H9 (cell line): ENCODE results near the gene AGAP3. TPM values are rescaled to one million over a fixed set of nuclear protein-coding genes. Genes with fewer than 3 reads are reported as not detected.
A peak's percentile ranks its signal among the peaks of the same experiment; 100 is the strongest.

ENCODE experiments used
- DNase-seq: peaks from one replicate; pipeline ENCODE4 v3.0.0-alpha.2; 2017
- H2AFZ ChIP-seq: one replicate; pipeline ENCODE4 v1.6.1; 2013; ENCODE audit warnings: mild to moderate bottlenecking, low read length, control low read depth, moderate library complexity
- H2AK5ac ChIP-seq: 2 replicates; pipeline ENCODE4 v1.6.1; 2013; ENCODE audit warnings: low read length, control low read depth, mixed read lengths; ENCODE audit not compliant: insufficient read length
- H2BK120ac ChIP-seq: one replicate; pipeline ENCODE4 v1.6.1; 2013; ENCODE audit warnings: low read depth, mild to moderate bottlenecking, low read length, control low read depth, inconsistent platforms; ENCODE audit not compliant: poor library complexity, severe bottlenecking
- H2BK12ac ChIP-seq: 2 replicates; pipeline ENCODE4 v1.6.1; 2013; ENCODE audit warnings: low read length, control low read depth, mixed read lengths, low read depth; ENCODE audit not compliant: insufficient read length
- H2BK15ac ChIP-seq: 2 replicates; pipeline ENCODE4 v1.6.1; 2013; ENCODE audit warnings: low read depth, low read length, control low read depth
- H2BK20ac ChIP-seq: one replicate; pipeline ENCODE4 v1.6.1; 2013; ENCODE audit warnings: low read depth, mild to moderate bottlenecking, low read length, control low read depth, inconsistent platforms; ENCODE audit not compliant: poor library complexity, severe bottlenecking
- H2BK5ac ChIP-seq: 2 replicates; pipeline ENCODE4 v1.6.1; 2013; ENCODE audit warnings: low read length, control low read depth, mixed read lengths; ENCODE audit not compliant: insufficient read length
- H3K14ac ChIP-seq: 2 replicates; pipeline ENCODE4 v1.6.1; 2013; ENCODE audit warnings: low read length, control low read depth; ENCODE audit not compliant: insufficient read depth
- H3K18ac ChIP-seq: 2 replicates; pipeline ENCODE4 v1.6.1; 2013; ENCODE audit warnings: low read depth, mild to moderate bottlenecking, mixed read lengths, low read length, control low read depth; ENCODE audit not compliant: insufficient read length
- H3K23ac ChIP-seq: 2 replicates; pipeline ENCODE4 v1.6.1; 2013; ENCODE audit warnings: low read length, control low read depth, mixed read lengths, low read depth; ENCODE audit not compliant: insufficient read length
- H3K23me2 ChIP-seq: 2 replicates; pipeline ENCODE4 v1.6.1; 2013; ENCODE audit warnings: low read depth, mild to moderate bottlenecking, mixed read lengths, low read length, control low read depth; ENCODE audit not compliant: insufficient read length, poor library complexity, severe bottlenecking
- H3K27ac ChIP-seq: 2 replicates; pipeline ENCODE4 v1.5.1; 2013; ENCODE audit warnings: low read length, control low read depth, mixed read lengths, low read depth; ENCODE audit not compliant: insufficient read length
- H3K27me3 ChIP-seq: 2 replicates; pipeline ENCODE4 v1.6.1; 2013; ENCODE audit warnings: low read length, control low read depth, inconsistent platforms; ENCODE audit not compliant: insufficient read depth
- H3K4ac ChIP-seq: 2 replicates; pipeline ENCODE4 v1.6.1; 2013; ENCODE audit warnings: low read depth, mild to moderate bottlenecking, control low read depth, inconsistent platforms, low read length, moderate library complexity
- H3K4me1 ChIP-seq: 2 replicates; pipeline ENCODE4 v1.6.1; 2013; ENCODE audit warnings: low read length, control low read depth, inconsistent platforms; ENCODE audit not compliant: insufficient read depth
- H3K4me2 ChIP-seq: 2 replicates; pipeline ENCODE4 v1.6.1; 2013; ENCODE audit warnings: low read length, control low read depth, mixed read lengths; ENCODE audit not compliant: insufficient read length, insufficient read depth
- H3K56ac ChIP-seq: 2 replicates; pipeline ENCODE4 v1.6.1; 2013; ENCODE audit warnings: low read depth, mild to moderate bottlenecking, mixed read lengths, low read length, control low read depth; ENCODE audit not compliant: insufficient read length
- H3K79me1 ChIP-seq: 2 replicates; pipeline ENCODE4 v1.6.1; 2013; ENCODE audit warnings: low read depth, mild to moderate bottlenecking, moderate library complexity, low read length, control low read depth, inconsistent platforms; ENCODE audit not compliant: insufficient read depth, poor library complexity, severe bottlenecking
- H3K79me2 ChIP-seq: 2 replicates; pipeline ENCODE4 v1.6.1; 2013; ENCODE audit warnings: low read length, control low read depth, inconsistent platforms; ENCODE audit not compliant: insufficient read depth
- H3K9ac ChIP-seq: 2 replicates; pipeline ENCODE4 v1.6.1; 2013; ENCODE audit warnings: low read length, control low read depth, mixed read lengths; ENCODE audit not compliant: insufficient read length; ENCODE audit errors: extremely low read depth
- H3K9me3 ChIP-seq: one replicate; pipeline ENCODE4 v1.6.1; 2013; ENCODE audit warnings: low read depth, low read length, inconsistent platforms; ENCODE audit not compliant: control insufficient read depth
- H3T11ph ChIP-seq: one replicate; pipeline ENCODE4 v1.6.1; 2013; ENCODE audit warnings: mild to moderate bottlenecking, low read length, control low read depth, inconsistent platforms
- H4K20me1 ChIP-seq: one replicate; pipeline ENCODE4 v1.6.1; 2013; ENCODE audit not compliant: control insufficient read depth, insufficient read length, insufficient read depth
- H4K5ac ChIP-seq: 2 replicates; pipeline ENCODE4 v1.6.1; 2013; ENCODE audit warnings: low read depth, mild to moderate bottlenecking, mixed read lengths, low read length, control low read depth; ENCODE audit not compliant: insufficient read length
- H4K8ac ChIP-seq: replicated peaks from 2 replicates; pipeline ENCODE4 v1.6.1; 2013; ENCODE audit warnings: low read length, control low read depth, mixed read lengths, low read depth; ENCODE audit not compliant: insufficient read length
- H4K91ac ChIP-seq: 2 replicates; pipeline ENCODE4 v1.6.1; 2013; ENCODE audit warnings: low read depth, mild to moderate bottlenecking, moderate library complexity, mixed read lengths, low read length, control low read depth; ENCODE audit not compliant: insufficient read length
- H3K27ac Mint-ChIP-seq, 3 experiments: 2 replicates in 2 of 3; 3 replicates in 1 of 3; pipeline ENCODE4 v1.8.0; 2020 to 2021; ENCODE audit warnings: mixed read lengths in 3 of 3, mild to moderate bottlenecking in 1 of 3, moderate library complexity in 1 of 3
- H3K27me3 Mint-ChIP-seq: 2 replicates; pipeline ENCODE4 v1.8.0; 2021; ENCODE audit warnings: low read depth, mild to moderate bottlenecking, moderate library complexity, mixed read lengths
- H3K36me3 Mint-ChIP-seq, 3 experiments: 2 replicates in 2 of 3; 3 replicates in 1 of 3; pipeline ENCODE4 v1.8.0; 2020 to 2021; ENCODE audit warnings: low read depth in 3 of 3, mixed read lengths in 3 of 3; ENCODE audit not compliant: insufficient read depth in 1 of 3
- H3K4me1 Mint-ChIP-seq, 2 experiments: 2 replicates each; pipeline ENCODE4 v1.8.0; 2020; ENCODE audit warnings: mixed read lengths in 2 of 2
- H3K4me3 Mint-ChIP-seq, 2 experiments: 2 replicates in 1 of 2; 3 replicates in 1 of 2; pipeline ENCODE4 v1.8.0; 2020 to 2021; ENCODE audit warnings: mild to moderate bottlenecking in 2 of 2, mixed read lengths in 2 of 2, moderate library complexity in 1 of 2
- H3K9me3 Mint-ChIP-seq, 2 experiments: 2 replicates in 1 of 2; 3 replicates in 1 of 2; pipeline ENCODE4 v1.8.0; 2020; ENCODE audit warnings: mild to moderate bottlenecking in 2 of 2, mixed read lengths in 2 of 2, moderate library complexity in 1 of 2
- WGBS: extraction: QIAGEN DNeasy Blood & Tissue Kit; methylation state at CpG from one replicate; pipeline ENCODE4 v1.1.7; 2013; ENCODE audit warnings: missing lambda C conversion rate, low lambda C conversion rate, mixed read lengths; ENCODE audit not compliant: insufficient read length; ENCODE audit errors: extremely low coverage; 5-methylcytosine and 5-hydroxymethylcytosine counted together
- total RNA-seq: library from RNA; stranded (reverse); gene quantifications from 2 replicates; pipeline ENCODE4 v1.2.1, GENCODE V29; 2021
- TF ChIP-seq, protein P1 (sequence below): fragments of 200-600 bp; sonication (generic); conservative IDR thresholded peaks from 3 replicates; pipeline ENCODE4 v1.8.0; 2021; ENCODE audit warnings: antibody characterized with exemption, mild to moderate bottlenecking

AGAP3 gene
- total RNA-seq, 1 experiment from 2014 or later = 97.7 TPM

DNA sequence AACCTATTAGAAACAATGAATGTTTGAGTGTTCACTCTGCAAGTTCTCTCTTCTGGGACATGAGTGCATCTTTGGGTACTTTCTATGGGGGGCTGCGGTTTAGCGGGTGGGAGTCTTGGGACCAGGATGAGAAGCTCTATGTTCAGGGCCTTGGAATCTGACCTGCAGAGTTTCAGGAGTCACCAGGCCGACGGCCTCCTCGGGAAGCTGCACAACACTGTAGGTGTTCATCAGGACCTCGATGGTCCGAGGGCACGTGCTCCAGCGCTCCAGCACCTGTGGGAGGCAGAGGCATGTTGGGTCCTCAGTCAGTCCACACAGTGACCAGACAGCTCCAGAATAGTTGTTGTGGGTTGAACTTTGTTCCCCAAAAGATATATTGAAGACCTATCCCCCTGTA lies 90.1 kb downstream of the AGAP3 start:
- H3K9me3 Mint-ChIP-seq = peaks cover 19 to 28% of the 10 kb centered on the region in 2 experiments
- no peak overlapping the region for H3K4me2 ChIP-seq
- DNase-seq = peak; percentile 10

More for the DNA sequence above, 90.1 kb downstream of the AGAP3 start:
- WGBS = no CpG with 5 or more reads among the region's 9 CpGs
- Histone ChIP-seq H3K4ac (no peak overlapping the region), H3K18ac (no peak overlapping the region), H2BK20ac (no peak overlapping the region), H3K4me1 (no peaks in the 10 kb centered on the region), H2BK120ac (no peak overlapping the region), H3K27me3 (peaks cover 4% of the 10 kb centered on the region; the same call in 1 of the 2 replicates), H4K8ac (no peak overlapping the region), H3T11ph (no peak overlapping the region), H3K23ac (no peak overlapping the region), H2BK15ac (no peak overlapping the region), H3K9me3 (no peaks in the 10 kb centered on the region), H2AFZ (no peak overlapping the region), H4K5ac (no peak overlapping the region), H2BK5ac (no peak overlapping the region), H3K23me2 (no peaks in the 10 kb centered on the region), H3K79me2 (no peaks in the 10 kb centered on the region), H4K20me1 (no peaks in the 10 kb centered on the region), H4K91ac (no peak overlapping the region), H2BK12ac (no peak overlapping the region), H3K27ac (no peak overlapping the region), H3K14ac (no peak overlapping the region), H2AK5ac (no peak overlapping the region), H3K56ac (no peak overlapping the region), H3K9ac (no peak overlapping the region), H3K79me1 (no peaks in the 10 kb centered on the region)
- H3K27me3 Mint-ChIP-seq = peaks cover 82% of the 10 kb centered on the region
- H3K4me3 Mint-ChIP-seq = peak overlapping the region in 1 of 2 experiments; percentile 36; a peak in 1 of 5 replicates
- H3K4me1 Mint-ChIP-seq = peaks cover 3 to 12% of the 10 kb centered on the region in 2 experiments; a peak in 3 of 4 replicates
- TF ChIP-seq, protein P1, sequence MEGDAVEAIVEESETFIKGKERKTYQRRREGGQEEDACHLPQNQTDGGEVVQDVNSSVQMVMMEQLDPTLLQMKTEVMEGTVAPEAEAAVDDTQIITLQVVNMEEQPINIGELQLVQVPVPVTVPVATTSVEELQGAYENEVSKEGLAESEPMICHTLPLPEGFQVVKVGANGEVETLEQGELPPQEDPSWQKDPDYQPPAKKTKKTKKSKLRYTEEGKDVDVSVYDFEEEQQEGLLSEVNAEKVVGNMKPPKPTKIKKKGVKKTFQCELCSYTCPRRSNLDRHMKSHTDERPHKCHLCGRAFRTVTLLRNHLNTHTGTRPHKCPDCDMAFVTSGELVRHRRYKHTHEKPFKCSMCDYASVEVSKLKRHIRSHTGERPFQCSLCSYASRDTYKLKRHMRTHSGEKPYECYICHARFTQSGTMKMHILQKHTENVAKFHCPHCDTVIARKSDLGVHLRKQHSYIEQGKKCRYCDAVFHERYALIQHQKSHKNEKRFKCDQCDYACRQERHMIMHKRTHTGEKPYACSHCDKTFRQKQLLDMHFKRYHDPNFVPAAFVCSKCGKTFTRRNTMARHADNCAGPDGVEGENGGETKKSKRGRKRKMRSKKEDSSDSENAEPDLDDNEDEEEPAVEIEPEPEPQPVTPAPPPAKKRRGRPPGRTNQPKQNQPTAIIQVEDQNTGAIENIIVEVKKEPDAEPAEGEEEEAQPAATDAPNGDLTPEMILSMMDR = no peak
- H3K36me3 Mint-ChIP-seq = peaks cover 0 to 3% (median 0%) of the 10 kb centered on the region in 3 experiments; a peak in 2 of 7 replicates
- H3K27ac Mint-ChIP-seq = no peak overlapping the region; a peak in 1 of 7 replicates
